Esophagus squamous epithelium (tissue), 4 donors: Measurements from ENCODE around the gene MAP7D1.

Experiments used
- POLR2A ChIP-seq, 4 donors: fragments of 450-650 bp; IDR thresholded peaks; one replicate each; pipeline ENCODE4 v1.6.1; 2017; ENCODE audit warnings: antibody characterized with exemption in 4 of 4, mild to moderate bottlenecking in 4 of 4, moderate library complexity in 3 of 4
- TF ChIP-seq, protein P1 (sequence below), 6 experiments: fragments of 450-650 bp in 4 of 6; fragments of 200-600 bp in 2 of 6; sonication (generic) in 2 of 6; IDR thresholded peaks; one replicate each; pipeline ENCODE4 v1.5.1; 2016 to 2019; ENCODE audit warnings: antibody characterized with exemption in 6 of 6, mild to moderate bottlenecking in 4 of 6, moderate library complexity in 4 of 6

DNA sequence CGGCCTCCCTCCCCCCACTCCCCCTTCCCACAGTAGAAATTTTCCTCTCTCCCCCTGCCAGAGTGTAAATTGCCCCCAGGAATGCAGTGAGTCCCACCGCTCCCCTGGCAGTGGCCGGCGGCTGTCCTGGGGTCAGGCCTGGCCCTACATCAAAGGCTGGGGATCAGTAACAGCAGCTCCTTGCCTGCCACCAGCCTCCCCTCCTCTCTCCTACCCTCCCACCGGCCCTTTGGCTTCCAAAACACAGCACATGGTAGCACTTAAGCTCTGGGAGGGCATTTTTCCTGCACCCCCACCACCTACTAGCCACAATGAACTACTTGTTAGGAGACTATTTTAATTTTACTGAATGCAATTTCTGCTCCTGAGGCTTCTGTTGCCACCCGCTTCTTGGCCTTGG lies 21.9 kb upstream of the MAP7D1 start:
- TF ChIP-seq POLR2A (IDR thresholded peaks at IDR 0.05): no peak
- TF ChIP-seq, protein P1, sequence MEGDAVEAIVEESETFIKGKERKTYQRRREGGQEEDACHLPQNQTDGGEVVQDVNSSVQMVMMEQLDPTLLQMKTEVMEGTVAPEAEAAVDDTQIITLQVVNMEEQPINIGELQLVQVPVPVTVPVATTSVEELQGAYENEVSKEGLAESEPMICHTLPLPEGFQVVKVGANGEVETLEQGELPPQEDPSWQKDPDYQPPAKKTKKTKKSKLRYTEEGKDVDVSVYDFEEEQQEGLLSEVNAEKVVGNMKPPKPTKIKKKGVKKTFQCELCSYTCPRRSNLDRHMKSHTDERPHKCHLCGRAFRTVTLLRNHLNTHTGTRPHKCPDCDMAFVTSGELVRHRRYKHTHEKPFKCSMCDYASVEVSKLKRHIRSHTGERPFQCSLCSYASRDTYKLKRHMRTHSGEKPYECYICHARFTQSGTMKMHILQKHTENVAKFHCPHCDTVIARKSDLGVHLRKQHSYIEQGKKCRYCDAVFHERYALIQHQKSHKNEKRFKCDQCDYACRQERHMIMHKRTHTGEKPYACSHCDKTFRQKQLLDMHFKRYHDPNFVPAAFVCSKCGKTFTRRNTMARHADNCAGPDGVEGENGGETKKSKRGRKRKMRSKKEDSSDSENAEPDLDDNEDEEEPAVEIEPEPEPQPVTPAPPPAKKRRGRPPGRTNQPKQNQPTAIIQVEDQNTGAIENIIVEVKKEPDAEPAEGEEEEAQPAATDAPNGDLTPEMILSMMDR (IDR thresholded peaks at IDR 0.05): no peak
